ENCODE measurements around the gene FAM117A.
A peak's percentile ranks its signal among the peaks of the same experiment; 100 is the strongest.
"Not testable (repeated sequence)": the region's sequence is repeated elsewhere in the genome, so short reads cannot be mapped to it uniquely, and the experiment has no call there.

The FAM117A gene

DNA sequence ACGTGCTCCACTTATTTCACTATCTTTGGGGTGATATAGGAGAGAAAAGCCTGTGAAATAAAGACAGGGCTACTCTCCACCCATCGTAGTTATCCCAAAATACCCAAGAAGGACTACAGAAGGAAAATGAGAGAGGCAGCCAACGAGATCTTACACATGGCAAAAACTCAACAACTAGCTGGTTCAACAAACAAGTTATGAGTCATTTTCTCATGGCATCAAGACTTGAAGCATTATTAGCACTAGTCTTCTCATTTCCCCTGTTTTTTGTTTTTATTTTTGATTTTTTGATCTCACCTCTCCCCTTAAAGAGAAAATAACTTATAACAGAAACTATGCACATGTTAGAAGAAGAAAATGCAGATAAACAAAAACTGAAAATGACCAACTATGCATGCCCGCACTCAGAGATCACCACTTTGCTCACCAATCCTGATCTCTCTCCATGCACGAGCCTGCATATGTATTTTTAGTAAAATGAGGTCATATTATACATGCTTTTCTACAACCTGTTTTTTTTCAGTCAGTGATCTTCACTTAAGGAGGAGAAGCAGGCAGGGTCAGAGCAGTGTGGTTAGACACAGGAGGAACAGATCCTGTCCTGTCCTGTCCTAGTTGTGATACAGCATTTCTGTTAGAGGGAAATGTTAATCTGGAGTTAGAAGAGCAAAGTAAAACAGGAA is 22.8 kb downstream of the FAM117A start:
- peak; percentile 39 for DNase-seq (ENCODE audit: low spot score)

DNA sequence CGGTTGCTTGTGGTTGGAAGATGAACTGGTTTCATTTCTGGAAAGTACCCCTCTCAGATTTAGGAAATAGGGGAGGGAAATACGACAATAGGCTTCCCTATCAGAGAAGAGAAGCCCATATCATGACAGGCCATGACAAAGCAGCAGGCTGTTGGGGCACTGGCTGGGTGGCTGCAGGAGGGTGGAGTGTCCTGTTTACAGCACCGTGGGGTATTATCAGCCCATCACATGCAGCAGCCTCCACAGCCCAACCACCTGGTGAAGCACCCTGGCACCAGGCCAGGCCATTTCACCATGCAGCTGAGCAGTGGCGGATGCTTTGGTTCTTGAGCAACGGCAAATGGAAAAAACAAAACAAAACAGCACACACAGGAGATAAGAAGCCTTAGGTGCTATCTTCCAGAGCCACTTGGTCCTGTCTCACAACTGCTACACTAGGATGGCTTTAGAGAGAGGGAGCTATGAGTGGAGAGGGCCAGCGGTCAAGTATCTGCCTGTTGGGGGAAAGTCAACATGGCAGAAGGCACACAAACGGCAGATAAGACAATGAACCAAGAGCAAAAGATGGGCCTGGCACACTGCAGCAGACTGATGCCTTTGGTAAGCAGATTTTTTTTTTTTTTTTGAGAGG is 24.2 kb downstream of the FAM117A start:
- DNase-seq (ENCODE audit: low spot score), result peak; percentile 96

DNA sequence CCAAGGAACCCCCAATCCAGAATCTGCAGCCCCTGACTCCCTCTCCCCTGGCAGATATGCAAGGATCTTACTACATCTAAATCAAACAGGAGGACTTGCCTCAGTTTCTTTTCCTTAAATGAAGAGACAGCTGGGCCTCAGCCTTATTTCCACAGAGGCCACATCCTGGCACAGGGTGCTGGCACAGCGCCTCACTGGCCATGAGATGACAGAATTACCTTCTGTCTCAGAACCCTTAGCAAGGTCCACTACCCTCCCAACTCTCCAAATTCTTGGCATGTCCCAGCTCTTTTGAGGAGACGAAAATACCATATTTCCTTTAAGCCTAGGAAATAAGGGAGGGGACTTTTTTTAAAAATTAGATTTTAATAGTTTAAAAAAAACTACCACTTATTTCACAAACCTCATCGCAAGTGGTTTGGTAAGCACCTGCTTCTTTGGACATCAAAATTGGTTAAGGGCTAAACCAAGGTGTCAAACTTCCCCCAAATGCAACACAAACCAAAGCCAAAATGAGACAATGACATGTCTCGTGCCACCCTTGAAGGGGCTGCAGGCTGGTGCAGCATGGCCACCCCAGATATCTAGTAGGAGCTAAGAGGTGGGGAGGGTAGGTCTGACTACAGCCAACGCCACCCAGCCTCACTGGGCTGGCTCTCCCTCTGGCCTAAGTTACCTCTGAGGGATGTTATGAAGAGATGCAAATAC is 25.3 kb downstream of the FAM117A start:
- no peak for DNase-seq (ENCODE audit: low spot score)

DNA sequence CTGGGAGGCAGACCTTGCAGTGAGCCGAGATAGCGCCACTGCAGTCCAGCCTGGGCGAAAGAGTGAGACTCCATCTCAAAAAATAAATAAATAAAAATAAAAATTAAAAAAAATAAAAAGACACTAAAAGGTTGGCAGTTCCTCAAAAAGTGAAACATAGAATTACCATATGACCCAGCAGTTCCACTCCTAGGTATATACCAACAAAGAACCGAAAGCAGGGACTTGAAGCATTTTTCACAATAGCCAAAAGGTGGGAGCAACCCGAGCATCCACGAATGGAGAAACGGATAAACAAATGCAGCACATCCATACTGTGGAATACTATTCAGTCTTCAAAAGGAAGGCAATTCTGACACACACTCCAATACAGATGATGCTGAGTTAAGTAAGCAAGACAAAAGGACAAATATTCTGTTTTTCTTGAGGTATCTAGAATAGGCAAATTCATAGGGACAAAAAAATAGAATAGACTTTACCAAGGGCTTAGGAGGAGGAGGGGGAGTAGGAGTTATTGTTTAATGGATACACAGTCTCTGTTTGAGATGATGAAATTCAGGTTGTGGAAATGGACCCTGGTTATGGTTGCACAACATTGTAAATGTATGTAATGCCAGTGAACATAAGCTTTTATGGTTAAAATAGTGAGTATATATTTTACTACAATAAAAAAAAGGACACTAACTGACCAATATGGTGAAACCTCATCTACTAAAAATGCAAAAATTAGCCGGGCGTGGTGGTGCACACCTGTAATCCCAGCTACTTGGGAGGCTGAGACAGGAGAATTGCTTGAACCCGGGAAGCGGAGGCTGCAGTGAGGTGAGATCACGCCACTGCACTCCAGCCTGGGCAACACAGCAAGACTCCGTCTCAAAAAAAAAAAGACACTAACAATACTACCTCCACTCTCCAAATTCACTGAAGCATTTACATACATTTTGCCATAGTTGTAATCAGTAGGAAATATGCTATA is 29.1 kb downstream of the FAM117A start:
- DNase-seq (ENCODE audit: low spot score), result no peak

DNA sequence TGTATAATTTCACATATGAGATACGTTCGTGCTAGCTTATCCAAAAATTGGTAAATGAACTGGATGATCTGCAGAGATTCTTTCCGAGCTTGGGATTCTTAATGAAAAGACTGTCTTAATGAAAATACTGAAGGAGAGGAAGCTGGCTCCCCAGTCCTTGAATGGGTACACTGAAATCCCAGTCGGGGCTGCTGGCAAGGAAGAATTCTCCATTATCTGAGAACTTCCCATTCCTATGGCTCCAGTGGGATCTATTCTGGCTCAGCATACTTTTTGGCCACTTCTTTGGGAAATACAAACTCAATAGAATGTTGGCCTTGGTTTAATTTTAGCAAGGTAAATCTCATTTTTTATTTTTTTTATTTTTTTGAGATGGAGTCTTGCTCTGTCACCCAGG is 32.5 kb downstream of the FAM117A start:
- no peak for DNase-seq (ENCODE audit: low spot score)

DNA sequence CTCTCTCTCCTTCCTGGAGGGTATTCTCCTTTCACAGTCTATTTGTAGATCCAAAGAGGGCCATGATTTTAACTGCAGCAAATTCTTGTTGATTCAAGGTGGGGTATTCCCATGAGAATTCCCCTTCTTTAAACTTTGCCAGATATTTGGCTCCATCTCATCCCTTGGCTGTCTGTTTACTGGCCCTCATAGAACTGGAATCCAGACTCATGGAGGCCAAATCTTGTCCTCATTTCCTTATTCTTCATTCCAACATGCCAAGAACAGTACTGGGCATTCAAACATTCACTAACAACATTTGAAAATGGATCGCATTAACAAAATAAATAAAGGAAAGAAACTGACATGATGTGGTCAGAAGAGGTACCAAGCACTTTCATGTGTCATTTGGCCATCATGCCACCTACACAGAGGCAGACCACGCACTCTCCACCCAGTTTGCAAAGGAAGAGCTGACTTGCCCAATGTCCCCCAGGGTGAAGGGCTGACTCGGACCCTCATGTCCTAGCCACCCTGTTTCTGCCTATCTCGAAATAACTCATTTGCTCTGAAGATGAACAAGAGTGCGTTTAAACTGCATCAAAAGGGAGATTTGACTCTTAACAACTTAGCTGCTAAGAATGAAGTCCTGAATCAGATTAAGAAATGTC is 33.0 kb downstream of the FAM117A start:
- DNase-seq (ENCODE audit: low spot score), result no peak

DNA sequence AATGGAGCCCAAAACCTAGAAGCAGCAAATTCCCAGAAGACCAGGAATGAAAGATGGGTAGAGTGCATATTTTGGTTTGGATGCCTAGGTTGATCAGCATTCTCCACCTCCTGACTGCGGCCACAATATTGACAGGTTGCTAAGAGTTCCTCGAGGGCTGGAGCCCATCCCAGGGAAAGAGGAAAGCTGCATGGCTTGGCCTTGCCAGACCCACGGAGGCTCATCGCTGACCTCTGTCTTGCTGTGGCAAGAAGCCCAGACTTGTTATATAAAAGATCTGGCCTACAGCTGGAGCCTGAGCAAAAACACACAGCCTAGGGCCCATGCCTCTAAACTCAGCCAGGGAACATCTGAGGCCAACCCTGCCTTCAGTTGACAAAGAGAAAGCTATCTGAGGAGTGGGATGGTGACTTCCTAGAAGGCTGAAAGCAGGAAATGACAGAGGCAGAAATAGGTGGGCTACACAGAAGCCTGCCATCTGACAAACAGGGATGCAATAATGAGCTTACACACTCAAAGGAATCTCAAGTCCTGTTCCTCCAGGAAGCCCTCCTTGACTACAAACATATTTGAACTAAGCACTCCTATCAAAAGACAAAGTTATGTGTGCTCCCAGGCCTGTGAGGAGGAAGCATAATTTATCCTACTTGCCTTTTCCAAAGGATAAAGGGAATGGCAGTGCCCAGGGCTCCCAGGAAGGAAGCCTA is 33.7 kb downstream of the FAM117A start:
- DNase-seq (ENCODE audit: low spot score), result no peak

DNA sequence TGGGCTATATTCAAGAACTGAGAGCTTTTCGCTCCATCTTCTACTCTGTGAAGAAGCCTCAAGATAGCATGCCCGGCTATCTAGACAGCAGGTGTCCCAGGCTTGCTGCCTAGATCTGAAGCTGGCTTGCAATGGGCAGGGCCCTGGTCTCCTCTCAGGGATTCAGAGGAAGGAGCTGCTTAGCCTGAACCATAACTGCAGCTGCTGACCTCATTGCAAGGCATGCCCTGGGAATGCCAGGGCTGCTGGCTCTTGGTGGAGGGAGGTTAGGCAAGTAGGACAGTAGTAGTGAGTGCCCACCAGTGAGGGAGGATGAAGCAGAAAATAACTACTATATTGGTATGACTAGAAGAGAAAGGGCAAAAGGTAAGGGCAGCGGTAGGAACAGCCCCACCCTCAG is 34.9 kb downstream of the FAM117A start:
- DNase-seq (ENCODE audit: low spot score), result no peak

DNA sequence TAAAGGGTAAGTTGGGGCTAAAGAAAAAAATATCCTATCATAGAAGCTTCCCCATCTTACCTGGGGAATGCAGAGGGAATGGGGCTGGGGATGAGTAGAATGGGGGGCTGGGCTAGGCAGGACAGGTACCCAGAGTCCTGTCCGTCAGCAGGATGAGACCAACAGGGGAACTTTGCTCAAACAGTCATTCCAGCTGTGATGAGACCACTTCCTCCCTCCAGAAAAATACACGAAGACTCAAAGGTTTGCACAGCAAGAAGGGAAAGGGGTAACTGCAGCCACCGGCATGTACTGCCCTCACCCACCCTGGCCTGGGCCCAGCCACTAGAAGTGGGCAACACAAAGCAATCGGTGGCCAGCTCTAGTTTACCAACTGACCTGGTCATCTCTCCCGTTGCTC is 35.5 kb downstream of the FAM117A start:
- DNase-seq (ENCODE audit: low spot score), result no peak

DNA sequence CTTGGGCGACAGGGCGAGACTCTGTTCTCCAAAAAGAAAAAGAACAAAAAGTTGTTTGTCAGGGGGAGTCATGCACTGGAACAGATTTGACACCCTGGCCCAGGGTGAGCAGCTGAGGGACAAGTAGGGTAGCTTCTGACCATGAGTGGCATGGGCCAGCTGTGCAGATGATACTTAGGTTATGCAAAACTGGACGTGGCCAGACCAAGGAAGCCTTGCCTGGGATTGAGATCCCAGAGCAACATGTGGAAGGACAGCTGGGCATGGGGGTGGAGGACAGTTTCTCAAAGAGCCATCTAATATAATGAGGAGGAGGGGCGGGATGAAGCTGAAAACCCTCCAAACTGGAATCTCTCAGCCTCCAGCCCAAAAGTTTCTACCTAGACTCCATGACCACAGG is 36.6 kb downstream of the FAM117A start:
- no peak for DNase-seq (ENCODE audit: low spot score)

DNA sequence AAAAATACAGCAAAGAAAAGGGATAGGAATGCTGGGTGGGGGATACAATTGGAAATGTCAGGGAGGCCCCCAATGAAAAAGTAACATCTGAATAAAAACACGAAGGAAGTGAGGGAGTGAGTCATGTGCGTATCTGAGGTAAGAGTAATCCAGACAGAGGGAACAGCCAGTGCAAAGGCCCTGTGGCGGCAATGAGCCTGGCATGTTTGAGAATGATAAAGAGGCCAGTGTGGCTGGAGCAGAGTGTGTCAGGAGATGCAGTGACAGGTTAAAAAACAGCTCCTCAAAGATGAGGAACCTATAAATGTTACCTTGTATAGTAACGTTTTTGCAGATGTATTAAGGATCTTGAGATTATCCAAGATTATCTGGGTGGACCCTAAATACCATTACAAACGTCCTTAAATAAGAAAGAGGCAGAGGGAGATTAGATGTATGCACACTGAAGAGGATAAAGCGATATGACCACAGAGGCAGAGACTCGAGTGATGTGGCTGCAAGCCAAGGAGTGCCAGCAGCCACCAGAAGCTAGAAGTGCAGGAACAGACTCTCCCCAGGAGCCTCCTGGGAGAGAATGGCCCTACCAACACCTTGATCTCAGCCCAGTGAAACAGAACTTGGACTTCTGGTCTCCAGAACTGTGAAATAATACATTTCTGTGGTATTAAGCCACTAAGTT is 38.3 kb downstream of the FAM117A start:
- no peak for DNase-seq (ENCODE audit: low spot score)

DNA sequence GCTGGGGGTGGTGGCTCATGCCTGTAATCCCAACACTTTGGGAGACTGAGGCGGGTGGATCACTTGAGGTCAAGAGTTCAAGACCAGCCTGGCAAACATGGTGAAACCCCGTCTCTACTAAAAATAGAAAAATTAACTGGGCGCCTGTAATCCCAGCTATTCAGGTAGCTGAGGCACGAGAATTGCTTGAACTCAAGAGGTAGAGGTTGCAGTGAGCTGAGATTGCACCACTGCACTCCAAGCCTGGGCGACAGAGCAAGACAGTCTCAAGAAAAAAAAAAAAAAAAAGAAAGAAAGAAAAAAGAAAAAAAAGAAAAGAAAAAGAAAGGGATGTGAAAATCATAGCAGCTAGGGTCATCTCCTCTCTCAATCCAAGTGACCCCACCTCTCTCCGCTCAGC is 39.4 kb downstream of the FAM117A start:
- DNase-seq (ENCODE audit: low spot score), result not testable (repeated sequence)

DNA sequence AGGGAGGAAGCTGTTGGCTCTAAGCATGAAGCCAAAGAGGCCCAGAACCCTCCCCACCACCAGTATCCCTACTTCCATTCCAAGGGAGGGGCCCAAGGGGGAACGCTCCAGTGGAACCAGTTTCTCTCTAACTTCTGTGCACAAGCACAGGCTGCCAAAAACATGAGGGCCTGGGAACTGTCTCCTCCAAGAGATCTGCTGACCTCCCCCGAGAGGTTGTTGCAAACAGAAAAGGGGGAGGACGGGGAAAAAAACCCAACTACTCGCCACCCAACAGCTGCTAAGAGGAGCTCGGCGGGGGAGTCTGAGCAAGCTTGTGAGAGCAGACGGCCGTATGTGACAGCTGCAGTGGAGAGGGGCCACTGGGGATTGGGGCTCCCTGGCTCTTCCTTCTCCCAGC is 40.5 kb downstream of the FAM117A start:
- DNase-seq (ENCODE audit: low spot score), result no peak

DNA sequence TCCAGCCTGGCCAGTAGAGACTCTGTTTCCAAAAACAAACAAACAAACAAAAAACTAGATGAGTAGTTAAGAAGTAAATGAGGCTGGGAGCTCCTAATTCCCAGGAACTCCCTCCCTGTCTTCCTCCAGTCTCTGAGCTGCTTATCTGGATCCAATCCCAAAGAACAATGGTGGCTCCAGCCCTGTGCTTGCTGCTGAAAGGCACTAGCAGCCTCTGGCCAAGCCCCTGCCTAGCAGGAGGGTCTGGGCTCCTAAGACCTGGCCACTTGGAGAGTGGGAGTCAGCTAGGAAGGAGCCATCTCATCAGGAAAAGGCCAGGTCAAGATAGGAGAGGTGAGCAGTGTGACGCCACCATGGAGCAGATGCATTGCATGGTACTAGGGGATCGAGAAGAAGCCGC is 41.9 kb downstream of the FAM117A start:
- DNase-seq (ENCODE audit: low spot score), result no peak

DNA sequence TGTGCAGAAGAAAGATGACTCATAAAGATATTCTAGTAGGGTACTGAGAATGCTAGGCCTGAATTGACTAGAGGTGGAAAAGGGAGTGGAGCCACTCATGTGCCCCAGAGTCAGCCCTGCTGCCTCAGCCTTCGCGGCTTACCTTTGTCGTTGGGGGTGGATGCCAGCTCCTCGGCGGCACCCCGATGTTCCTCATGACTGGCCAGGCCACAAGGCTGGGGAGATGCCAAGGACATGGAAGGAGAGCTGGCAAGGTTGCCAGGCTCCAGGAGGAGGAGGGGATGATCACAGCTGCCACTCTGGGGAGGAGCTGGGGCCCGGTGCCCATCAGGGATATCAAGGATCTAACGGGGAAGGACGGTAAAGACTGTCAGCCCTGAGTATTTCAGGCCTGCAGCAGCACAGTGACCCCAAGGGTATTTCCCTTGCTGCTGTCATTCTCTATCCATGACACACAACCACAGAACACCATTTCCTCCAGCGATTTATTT is 46.5 kb downstream of the FAM117A start:
- DNase-seq (ENCODE audit: low spot score), result peak; percentile 52

DNA sequence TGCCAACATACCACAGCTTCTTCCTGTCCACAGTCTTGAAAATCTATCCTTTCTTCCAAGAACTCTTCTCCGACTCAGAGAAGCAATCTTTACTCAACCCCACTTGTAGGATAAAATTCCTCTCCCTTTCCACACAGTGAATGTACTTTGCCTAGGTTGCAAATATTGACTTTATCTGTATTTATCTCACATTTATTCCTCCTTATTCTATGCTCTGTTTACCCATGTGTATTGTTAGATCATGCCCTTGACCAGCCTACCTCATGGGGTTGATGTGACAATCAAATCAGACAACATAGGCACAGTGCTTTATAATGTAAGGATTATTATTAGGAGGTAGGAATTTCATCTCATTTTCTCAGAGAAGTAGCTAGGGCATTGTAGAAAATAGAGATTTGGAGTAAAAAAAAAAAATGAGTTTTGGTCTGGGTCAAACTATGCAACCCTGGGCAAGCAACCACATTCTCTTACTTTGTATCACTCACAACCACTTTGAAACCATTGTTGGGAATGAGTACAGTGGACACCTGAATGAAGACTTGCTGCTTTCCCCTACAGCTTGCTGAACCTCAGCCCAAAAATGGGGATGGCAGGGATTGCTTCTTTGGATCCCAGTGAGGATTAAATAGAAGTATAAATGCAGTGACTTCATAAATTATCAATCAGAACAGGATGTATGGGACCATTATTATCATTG is 47.1 kb downstream of the FAM117A start:
- DNase-seq (ENCODE audit: low spot score), result no peak

DNA sequence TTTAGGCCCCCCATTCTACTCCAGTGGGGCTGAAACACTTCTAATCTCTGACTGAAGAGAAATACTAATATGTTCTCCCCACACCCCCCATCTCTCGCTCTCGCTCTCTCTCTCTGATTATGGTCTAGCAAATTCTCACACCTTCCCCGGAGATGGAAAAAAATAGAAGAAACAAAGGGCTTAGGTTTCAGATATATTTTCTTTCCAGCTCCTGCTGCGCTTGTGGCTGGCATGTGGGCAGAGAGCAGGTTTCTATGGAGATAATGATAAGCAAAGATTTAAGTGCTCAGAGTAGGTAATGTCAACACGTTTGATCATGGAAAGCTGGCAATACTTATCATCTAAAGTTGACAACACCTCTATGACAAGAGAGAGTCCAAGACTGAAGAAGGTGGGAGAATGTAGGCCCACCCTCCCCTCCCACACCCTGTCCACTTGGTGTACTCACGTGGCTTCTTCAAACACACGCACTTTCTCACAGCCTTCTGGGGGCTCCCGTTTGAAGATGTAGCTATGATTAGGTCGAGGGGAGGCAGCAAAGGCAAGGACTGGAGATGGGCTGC is 48.1 kb downstream of the FAM117A start:
- DNase-seq (ENCODE audit: low spot score), result peak; percentile 80

DNA sequence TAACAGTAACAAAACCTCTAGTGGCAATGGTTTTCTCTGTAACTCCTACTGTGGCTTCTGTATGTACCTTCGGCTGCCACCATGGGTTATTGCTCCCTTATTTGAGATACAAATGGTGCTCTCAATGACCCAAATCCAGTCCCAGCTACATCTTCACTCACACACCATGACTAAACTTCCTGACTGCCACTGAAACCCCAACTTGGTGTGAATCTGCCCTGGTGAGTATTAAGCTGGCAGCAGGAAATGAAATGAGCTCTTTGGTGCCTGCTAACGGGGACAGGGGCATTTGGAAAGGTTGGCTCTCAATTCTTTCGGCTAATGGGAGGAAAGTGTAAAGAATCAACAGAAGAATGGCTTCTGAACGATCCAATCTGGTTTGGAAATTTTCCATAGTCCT is 48.7 kb downstream of the FAM117A start:
- DNase-seq (ENCODE audit: low spot score), result peak; percentile 82

DNA sequence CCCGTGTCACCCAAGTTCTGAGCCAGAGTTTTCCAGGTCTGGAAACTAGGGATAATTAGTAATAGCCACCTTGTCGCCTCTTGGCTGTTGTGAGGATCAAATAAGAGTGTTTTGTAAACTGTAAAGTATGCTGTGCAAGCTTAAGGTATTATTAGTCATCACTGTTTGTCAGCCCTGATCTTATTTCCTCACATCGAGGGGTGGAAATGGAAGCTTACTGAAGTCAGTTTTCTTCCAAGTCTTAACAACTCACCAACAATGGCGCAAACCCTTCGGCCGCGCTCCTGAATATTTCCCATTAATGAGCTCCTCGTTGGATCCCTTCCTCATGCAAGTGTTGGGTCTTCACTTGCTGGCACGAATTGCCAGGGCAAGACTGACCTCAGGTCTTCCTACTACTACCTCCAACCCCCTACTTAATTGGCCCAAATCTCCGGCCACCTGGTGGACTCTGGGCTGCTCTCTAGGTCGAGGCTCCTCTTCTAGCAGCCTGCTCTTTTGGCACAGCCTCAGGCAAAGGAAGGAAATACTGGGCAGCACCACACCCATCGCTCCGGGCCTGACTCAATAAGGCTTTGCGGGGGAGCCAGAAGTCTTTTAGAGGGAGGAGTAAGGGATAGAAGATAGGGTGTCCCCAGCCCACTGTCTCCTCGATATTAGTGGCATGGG is 55.3 kb downstream of the FAM117A start:
- DNase-seq (ENCODE audit: low spot score), result peak; percentile 31

Data from CD4-positive, alpha-beta T cell treated with Interleukin-15 for 4 hours (primary cell).